Activated CD8-positive, alpha-beta memory T cell treated with anti-CD3 and anti-CD28 coated beads, Interleukin-2, amount 10 ng/mL, durations not matched to agents 7 days and 5 days (primary cell): Measurements from ENCODE around the gene CCDC107. TPM values are rescaled to one million over a fixed set of nuclear protein-coding genes. Genes with fewer than 3 reads are reported as not detected.
"Not testable (repeated sequence)": the region's sequence is repeated elsewhere in the genome, so short reads cannot be mapped to it uniquely, and the experiment has no call there.

ENCODE experiments used
- ATAC-seq: fragments of 150-1000 bp; cut with Tn5 transposase; one replicate; pipeline ENCODE4 v1.10.0; 2021; ENCODE audit warnings: moderate library complexity
- CTCF ChIA-PET: fragments of 350-600 bp; sonication (Branson Sonifier 250); formaldehyde crosslinking; loops from one replicate; lab custom pipeline; 2021; ENCODE audit warnings: antibody characterized with exemption; lab: Charles Lee
- DNase-seq: peaks from one replicate; pipeline ENCODE4 v3.0.0-alpha.2; 2020
- H3K27ac Mint-ChIP-seq: one replicate; pipeline ENCODE4 v1.8.0; 2021; ENCODE audit warnings: mild to moderate bottlenecking, mixed read lengths
- H3K27me3 Mint-ChIP-seq: one replicate; pipeline ENCODE4 v1.8.0; 2021; ENCODE audit warnings: mixed read lengths
- H3K36me3 Mint-ChIP-seq: one replicate; pipeline ENCODE4 v1.8.0; 2021; ENCODE audit warnings: mild to moderate bottlenecking, mixed read lengths
- H3K4me1 Mint-ChIP-seq: one replicate; pipeline ENCODE4 v1.8.0; 2021; ENCODE audit warnings: mixed read lengths
- H3K4me3 Mint-ChIP-seq: one replicate; pipeline ENCODE4 v1.8.0; 2021; ENCODE audit warnings: mild to moderate bottlenecking, moderate library complexity, mixed read lengths
- H3K9me3 Mint-ChIP-seq: one replicate; pipeline ENCODE4 v1.8.0; 2022; ENCODE audit warnings: low read depth, mixed read lengths
- total RNA-seq, 2 experiments: library from RNA; stranded (reverse); gene quantifications; one replicate each; pipeline ENCODE4 v1.2.3, GENCODE V29; 2021

CCDC107 gene
- total RNA-seq, 2 experiments from 2014 or later: 28.7 to 29.4 TPM

GRCh38 chr9:35640431-35640830, 17.7 kb upstream of the CCDC107 start:
- not testable (repeated sequence) for DNase-seq, H3K9me3 Mint-ChIP-seq, H3K27ac Mint-ChIP-seq, H3K4me3 Mint-ChIP-seq, ATAC-seq, H3K27me3 Mint-ChIP-seq
- CTCF ChIA-PET: interaction anchor here (1.3 to 2.8 kb wide), 6 partner anchors 9 to 56 kb away, joined by 4 to 18 read pairs (median 8); partner anchors contain the start of genes CCDC107, RMRP, SIT1 and TESK1
- H3K4me1 Mint-ChIP-seq: peaks cover 56% of the 10 kb centered on the region
- peaks cover 31% of the 10 kb centered on the region for H3K36me3 Mint-ChIP-seq

GRCh38 chr9:35641478-35641877, 16.6 kb upstream of the CCDC107 start:
- Mint-ChIP-seq H3K36me3 (peaks cover 36% of the 10 kb centered on the region), H3K4me1 (peaks cover 54% of the 10 kb centered on the region)
- H3K27me3 Mint-ChIP-seq, ATAC-seq, DNase-seq, H3K27ac Mint-ChIP-seq, H3K9me3 Mint-ChIP-seq, H3K4me3 Mint-ChIP-seq: not testable (repeated sequence)
- CTCF ChIA-PET: interaction anchor here (9.6 kb wide), 1 partner anchor 27 kb away, joined by 196 read pairs; the partner anchor contains the start of gene CD72

- peaks cover 51% of the 10 kb centered on the region for H3K4me1 Mint-ChIP-seq
- no peak for DNase-seq
- no peaks in the 10 kb centered on the region for H3K9me3 Mint-ChIP-seq
- ATAC-seq: no peak
- H3K27ac Mint-ChIP-seq: no peak overlapping the region
- H3K36me3 Mint-ChIP-seq: peaks cover 39% of the 10 kb centered on the region
- no peaks in the 10 kb centered on the region for H3K27me3 Mint-ChIP-seq
- CTCF ChIA-PET: interaction anchor here (9.6 kb wide), 1 partner anchor 28 kb away, joined by 196 read pairs; the partner anchor contains the start of gene CD72
- H3K4me3 Mint-ChIP-seq: no peak overlapping the region
Observed at GRCh38 chr9:35643046-35643445, 15.0 kb upstream of the CCDC107 start.

- not testable (repeated sequence) for H3K9me3 Mint-ChIP-seq, H3K27me3 Mint-ChIP-seq, DNase-seq, ATAC-seq
- Mint-ChIP-seq H3K4me3 (peak overlapping the region; percentile 99), H3K36me3 (peaks cover 45% of the 10 kb centered on the region), H3K27ac (peak overlapping the region; percentile 97), H3K4me1 (peaks cover 45% of the 10 kb centered on the region)
- CTCF ChIA-PET: interaction anchor here (0.8 to 9.6 kb wide), 9 partner anchors 10 to 236 kb away, joined by 3 to 208 read pairs (median 27); partner anchors contain the start of genes ARHGEF39, CCDC107, CD72 and CREB3
Observed at GRCh38 chr9:35645736-35646135, 12.4 kb upstream of the CCDC107 start.

- peaks cover 41% of the 10 kb centered on the region for H3K36me3 Mint-ChIP-seq
- no peak for ATAC-seq
- H3K27me3 Mint-ChIP-seq: no peaks in the 10 kb centered on the region
- peaks cover 47% of the 10 kb centered on the region for H3K4me1 Mint-ChIP-seq
- no peak for DNase-seq
- no peaks in the 10 kb centered on the region for H3K9me3 Mint-ChIP-seq
- H3K4me3 Mint-ChIP-seq: peak overlapping the region; percentile 99
- peak overlapping the region; percentile 97 for H3K27ac Mint-ChIP-seq
- CTCF ChIA-PET: interaction anchor here (0.7 to 9.6 kb wide), 16 partner anchors 11 to 236 kb away, joined by 3 to 208 read pairs (median 9); partner anchors contain the start of genes ARHGEF39, CCDC107, CD72 and CREB3
Observed at GRCh38 chr9:35646153-35646532, 11.9 kb upstream of the CCDC107 start.

GRCh38 chr9:35646533-35647265, 11.4 kb upstream of the CCDC107 start:
- DNase-seq: peak; percentile 95
- peak overlapping the region; percentile 97 for H3K27ac Mint-ChIP-seq
- CTCF ChIA-PET: interaction anchor here (0.6 to 9.6 kb wide), 25 partner anchors 8 to 567 kb away, joined by 3 to 208 read pairs (median 4); partner anchors contain the start of genes ARHGEF39, CCDC107, CD72 and CREB3
- H3K9me3 Mint-ChIP-seq: no peaks in the 10 kb centered on the region
- peak; percentile 90 for ATAC-seq
- H3K36me3 Mint-ChIP-seq: peaks cover 36% of the 10 kb centered on the region
- H3K4me3 Mint-ChIP-seq: peak overlapping the region; percentile 99
- no peaks in the 10 kb centered on the region for H3K27me3 Mint-ChIP-seq
- H3K4me1 Mint-ChIP-seq: peaks cover 47% of the 10 kb centered on the region

- peak; percentile 14 for ATAC-seq
- Mint-ChIP-seq H3K36me3 (peaks cover 26% of the 10 kb centered on the region), H3K4me3 (peak overlapping the region; percentile 99), H3K27ac (peak overlapping the region; percentile 97), H3K27me3 (no peaks in the 10 kb centered on the region), H3K9me3 (no peaks in the 10 kb centered on the region), H3K4me1 (peaks cover 51% of the 10 kb centered on the region)
- CTCF ChIA-PET: interaction anchor here (1.1 to 9.6 kb wide), 7 partner anchors 10 to 160 kb away, joined by 3 to 208 read pairs (median 27); partner anchors contain the start of genes ARHGEF39, CCDC107, CD72 and CREB3
- DNase-seq: peak; percentile 77
Observed at GRCh38 chr9:35649431-35650340, 8.4 kb upstream of the CCDC107 start.

GRCh38 chr9:35650341-35651158, 7.5 kb upstream of the CCDC107 start, which contains the start of gene SIT1:
Gene SIT1, minus strand, starts transcription at chr9:35650931. Its CDS starts 78 bp downstream, at chr9:35650853.
- peak; percentile 71 for DNase-seq

GRCh38 chr9:35651956-35652828, 5.9 kb upstream of the CCDC107 start:
- Mint-ChIP-seq H3K27ac (peak overlapping the region; percentile 57), H3K4me1 (peaks cover 54% of the 10 kb centered on the region), H3K36me3 (peaks cover 20% of the 10 kb centered on the region), H3K4me3 (no peak overlapping the region), H3K9me3 (no peaks in the 10 kb centered on the region), H3K27me3 (no peaks in the 10 kb centered on the region)
- DNase-seq: no peak
- no peak for ATAC-seq
- CTCF ChIA-PET: interaction anchor here (1.0 to 2.0 kb wide), 3 partner anchors 35 to 48 kb away, joined by 3 to 6 read pairs (median 4); no protein-coding TSS in a partner anchor

More at GRCh38 chr9:35650341-35651158, 7.5 kb upstream of the CCDC107 start, which contains the start of gene SIT1:
- peaks cover 26% of the 10 kb centered on the region for H3K36me3 Mint-ChIP-seq
- CTCF ChIA-PET: interaction anchor here (1.1 to 9.6 kb wide), 9 partner anchors 11 to 160 kb away, joined by 3 to 208 read pairs (median 8); partner anchors contain the start of genes ARHGEF39, CCDC107, CD72 and CREB3
- no peaks in the 10 kb centered on the region for H3K9me3 Mint-ChIP-seq
- peak; percentile 3 for ATAC-seq
- peak within 1 kb of the TSS; percentile 97 for H3K27ac Mint-ChIP-seq
- peaks cover 49% of the 10 kb centered on the region for H3K4me1 Mint-ChIP-seq
- H3K4me3 Mint-ChIP-seq: peak within 1 kb of the TSS; percentile 99
- H3K27me3 Mint-ChIP-seq: no peaks in the 10 kb centered on the region

- Mint-ChIP-seq H3K36me3 (peaks cover 18% of the 10 kb centered on the region), H3K27me3 (peaks cover 2% of the 10 kb centered on the region), H3K9me3 (no peaks in the 10 kb centered on the region), H3K27ac (no peak overlapping the region), H3K4me1 (peaks cover 54% of the 10 kb centered on the region), H3K4me3 (no peak overlapping the region)
- CTCF ChIA-PET: interaction anchor here (1.2 to 2.0 kb wide), 3 partner anchors 44 to 49 kb away, joined by 4 to 6 read pairs (median 4); no protein-coding TSS in a partner anchor
- DNase-seq: no peak
- no peak for ATAC-seq
Observed at GRCh38 chr9:35652829-35653209, 5.3 kb upstream of the CCDC107 start.

GRCh38 chr9:35653611-35654010, 4.5 kb upstream of the CCDC107 start:
- H3K36me3 Mint-ChIP-seq: peaks cover 12% of the 10 kb centered on the region
- CTCF ChIA-PET: interaction anchor here (0.6 to 3.1 kb wide), 4 partner anchors 39 to 50 kb away, joined by 3 to 10 read pairs (median 4); no protein-coding TSS in a partner anchor
- ATAC-seq (no peak), DNase-seq (no peak)
- H3K27ac Mint-ChIP-seq: no peak overlapping the region
- peaks cover 48% of the 10 kb centered on the region for H3K4me1 Mint-ChIP-seq
- peaks cover 4% of the 10 kb centered on the region for H3K27me3 Mint-ChIP-seq
- no peak overlapping the region for H3K4me3 Mint-ChIP-seq
- H3K9me3 Mint-ChIP-seq: no peaks in the 10 kb centered on the region
